Airway epithelial cell (primary cell): ENCODE data around the gene TSSC4. TPM values are rescaled to one million over a fixed set of nuclear protein-coding genes. Genes with fewer than 3 reads are reported as not detected.

Experiments
- total RNA-seq: library from RNA; depleted of rRNA; stranded (reverse); fragments of >200 nt; gene quantifications from 2 replicates; pipeline ENCODE4 v1.2.3, GENCODE V29; 2015

The TSSC4 gene
- 38.2 and 40.8 TPM in 2 replicates for total RNA-seq

DNA sequence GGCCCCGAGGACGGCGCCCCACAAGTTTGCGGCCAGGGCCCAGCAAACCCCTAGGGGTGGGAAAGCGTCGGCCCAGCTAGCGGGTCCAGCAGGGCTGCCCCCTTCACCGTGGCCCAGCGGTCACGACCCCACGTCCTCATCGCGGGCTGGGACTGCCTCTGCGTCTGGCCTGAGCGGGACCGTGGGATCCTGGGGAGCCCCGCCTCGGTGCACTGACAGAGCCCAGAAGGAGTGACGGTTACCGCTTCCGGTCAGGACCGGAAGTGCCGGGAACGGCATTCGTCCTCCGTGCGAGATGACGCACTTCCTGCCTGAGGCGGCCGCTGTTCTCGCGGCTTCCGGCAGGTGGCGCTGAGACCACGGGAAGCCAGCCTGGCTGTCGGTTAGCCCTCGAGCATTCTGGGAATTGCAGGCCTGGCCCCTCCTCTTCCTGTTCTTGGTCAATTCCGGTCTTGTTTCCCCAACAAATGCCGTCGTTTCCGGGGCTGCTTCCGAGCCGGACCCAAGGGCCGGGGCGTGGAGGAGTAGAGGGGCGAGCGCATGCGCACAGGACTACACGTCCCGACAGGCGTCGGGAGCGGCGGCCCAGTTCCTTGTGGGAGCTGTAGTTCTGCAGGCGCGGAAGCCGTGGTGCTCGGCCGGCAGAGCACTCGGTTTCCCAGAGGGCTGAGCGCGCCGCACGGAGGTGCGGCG is at the start of gene TSSC4:
TSSC4 (plus strand) TSS at position 682 of the 693 bp plus-strand sequence. CDS start 1,884 bp downstream, outside the sequence.

DNA sequence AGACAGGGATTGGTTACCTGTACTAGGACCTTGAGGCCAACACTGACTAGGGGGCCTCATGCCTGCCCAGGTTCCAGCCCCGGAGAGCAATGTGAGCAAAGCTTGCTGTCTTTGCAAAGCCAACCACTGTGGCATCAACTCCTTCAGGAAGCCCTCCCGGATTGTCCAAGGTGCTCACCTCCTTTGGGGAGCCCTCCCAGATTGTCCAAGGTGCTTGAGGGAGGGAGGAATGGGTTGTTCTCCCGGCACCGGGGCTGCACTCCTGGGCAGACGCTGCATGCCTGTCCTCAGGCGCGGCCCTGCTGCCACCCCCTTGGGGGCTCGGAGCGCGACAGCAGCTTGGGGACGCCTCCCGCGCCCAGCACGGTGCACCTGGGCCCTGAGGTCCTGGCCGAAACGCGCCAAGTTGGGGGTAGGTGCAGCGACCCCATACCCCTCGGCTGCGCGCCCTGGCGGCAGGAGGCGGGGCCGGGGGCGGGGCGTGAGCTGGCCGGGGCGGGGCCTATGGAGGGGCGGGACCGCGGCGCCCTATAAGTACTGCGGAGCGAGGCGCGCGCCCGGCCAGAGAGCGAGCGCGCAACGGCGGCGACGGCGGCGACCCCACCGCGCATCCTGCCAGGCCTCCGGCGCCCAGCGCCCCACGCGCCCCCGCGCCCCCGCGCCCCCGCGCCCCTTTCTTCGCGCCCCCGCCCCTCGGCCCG is 23.6 kb upstream of the TSSC4 start, which contains the start of gene CD81:
CD81 (plus strand) TSS at position 560 of the 701 bp plus-strand sequence. CDS start 240 bp downstream, outside the sequence.

GRCh38 chr11:2443881-2444820 is 43.6 kb downstream of the TSSC4 start, which contains the start of gene TRPM5:
TRPM5 (minus strand) TSS chr11:2444514; CDS start chr11:2423036, 21,478 bp downstream.

DNA sequence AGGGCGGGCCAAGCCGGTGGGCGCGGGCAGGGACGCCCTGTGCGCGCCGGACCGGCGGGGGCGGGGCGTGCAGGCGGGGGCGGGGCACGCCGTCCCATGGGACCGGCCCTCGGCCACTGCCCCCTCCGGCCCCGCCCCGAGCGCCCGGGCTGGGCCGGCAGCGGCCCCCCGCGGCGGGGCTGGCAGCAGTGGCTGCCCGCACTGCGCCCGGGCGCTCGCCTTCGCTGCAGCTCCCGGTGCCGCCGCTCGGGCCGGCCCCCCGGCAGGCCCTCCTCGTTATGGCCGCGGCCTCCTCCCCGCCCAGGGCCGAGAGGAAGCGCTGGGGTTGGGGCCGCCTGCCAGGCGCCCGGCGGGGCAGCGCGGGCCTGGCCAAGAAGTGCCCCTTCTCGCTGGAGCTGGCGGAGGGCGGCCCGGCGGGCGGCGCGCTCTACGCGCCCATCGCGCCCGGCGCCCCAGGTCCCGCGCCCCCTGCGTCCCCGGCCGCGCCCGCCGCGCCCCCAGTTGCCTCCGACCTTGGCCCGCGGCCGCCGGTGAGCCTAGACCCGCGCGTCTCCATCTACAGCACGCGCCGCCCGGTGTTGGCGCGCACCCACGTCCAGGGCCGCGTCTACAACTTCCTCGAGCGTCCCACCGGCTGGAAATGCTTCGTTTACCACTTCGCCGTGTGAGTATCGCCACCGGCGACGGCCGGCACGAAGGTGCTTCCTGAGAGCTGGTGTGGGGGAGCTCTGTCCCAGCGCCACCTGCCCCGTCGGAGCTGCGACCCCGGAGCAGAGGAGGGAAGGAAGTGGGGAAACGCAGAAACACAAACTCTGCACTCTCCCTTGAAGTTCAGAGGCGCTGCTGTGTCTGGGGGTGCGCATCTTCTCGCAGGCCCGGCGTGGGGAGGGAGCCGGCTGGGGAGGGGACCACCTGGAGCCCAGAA is 44.5 kb downstream of the TSSC4 start, which contains the start of gene KCNQ1:
KCNQ1 (plus strand) TSS at position 188 of the 925 bp plus-strand sequence; CDS start at position 279, 91 bp downstream.

Other genes with a start within 250 kb of the TSSC4 start
- not detected in 2 replicates for gene INS, start 239.5 kb upstream of the TSSC4 start, total RNA-seq
- 0.33 and 0.99 TPM in 2 replicates for gene TH, start 228.9 kb upstream of the TSSC4 start, total RNA-seq
- gene ASCL2, start 130.2 kb upstream of the TSSC4 start, total RNA-seq, result 2.5 and 5.3 TPM in 2 replicates
- not detected in 2 replicates for gene C11orf21, start 98.8 kb upstream of the TSSC4 start, total RNA-seq
- not detected in 2 replicates for gene TSPAN32, start 98.7 kb upstream of the TSSC4 start, total RNA-seq
- gene CD81, start 23.4 kb upstream of the TSSC4 start, total RNA-seq, result 179 and 248 TPM in 2 replicates
- not detected in 2 replicates for gene TRPM5, start 43.8 kb downstream of the TSSC4 start, total RNA-seq
- gene KCNQ1, start 44.3 kb downstream of the TSSC4 start, total RNA-seq, result 0.79 and 1.6 TPM in 2 replicates